Muscle of back (tissue), 11 donors: ENCODE data around the gene PANK2. TPM values are rescaled to one million over a fixed set of nuclear protein-coding genes. Genes with fewer than 3 reads are reported as not detected.
"Not testable (repeated sequence)": the region's sequence is repeated elsewhere in the genome, so short reads cannot be mapped to it uniquely, and the experiment has no call there.

Source experiments
- DNase-seq, 3 donors: peaks; one replicate each; pipeline versions ENCODE4 v3.0.0 to v3.0.0-alpha.2; 2013
- polyA plus RNA-seq, 10 donors: library from polyadenylated mRNA; unstranded; fragments of 120-200 nt; gene quantifications; one replicate each; pipeline ENCODE4 v1.2.1, GENCODE V29; 2013; ENCODE audit not compliant: insufficient read length in 10 of 10

PANK2 gene
- polyA plus RNA-seq, 10 donors, result 25.2 to 32.7 (median 28.5) TPM

- DNase-seq, result no peak
Observed at GRCh38 chr20:3898639-3899038, 9.5 kb downstream of the PANK2 start.

- no peak for DNase-seq
Observed at GRCh38 chr20:3900187-3900604, 11.0 kb downstream of the PANK2 start.

GRCh38 chr20:3901028-3901705 is 12.0 kb downstream of the PANK2 start:
- DNase-seq, result no peak

- peak; percentile 19 to 70 (median 28) for DNase-seq
Observed at GRCh38 chr20:3901706-3902440, 12.7 kb downstream of the PANK2 start.

GRCh38 chr20:3902446-3902845 is 13.3 kb downstream of the PANK2 start:
- DNase-seq, result no peak

- no peak for DNase-seq
Observed at GRCh38 chr20:3904224-3904623, 15.0 kb downstream of the PANK2 start.

GRCh38 chr20:3904857-3905256 is 15.7 kb downstream of the PANK2 start:
- no peak for DNase-seq

GRCh38 chr20:3906744-3907721 is 17.8 kb downstream of the PANK2 start:
- DNase-seq, result not testable (repeated sequence)

- no peak for DNase-seq
Observed at GRCh38 chr20:3908667-3909066, 19.5 kb downstream of the PANK2 start.

- DNase-seq, result no peak
Observed at GRCh38 chr20:3909952-3910366, 20.8 kb downstream of the PANK2 start.

- DNase-seq, result no peak
Observed at GRCh38 chr20:3910853-3911252, 21.7 kb downstream of the PANK2 start.

GRCh38 chr20:3911956-3912355 is 22.8 kb downstream of the PANK2 start:
- DNase-seq, result no peak

GRCh38 chr20:3914446-3914845 is 25.3 kb downstream of the PANK2 start:
- DNase-seq, result no peak

GRCh38 chr20:3915691-3916090 is 26.5 kb downstream of the PANK2 start:
- DNase-seq, result no peak

GRCh38 chr20:3916364-3916763 is 27.2 kb downstream of the PANK2 start:
- no peak for DNase-seq

GRCh38 chr20:3919352-3919751 is 30.2 kb downstream of the PANK2 start:
- DNase-seq, result no peak

GRCh38 chr20:3922223-3922982 is 33.2 kb downstream of the PANK2 start:
- DNase-seq, result no peak

- no peak for DNase-seq
Observed at GRCh38 chr20:3922983-3923339, 33.8 kb downstream of the PANK2 start.

GRCh38 chr20:3923818-3924217 is 34.6 kb downstream of the PANK2 start:
- no peak for DNase-seq

GRCh38 chr20:3924304-3925112 is 35.3 kb downstream of the PANK2 start:
- no peak for DNase-seq
